Measurements from ENCODE around the gene PLEKHH2.

- no peak for TF ChIP-seq EZH2 (IDR thresholded peaks at IDR 0.05; ENCODE audit: low read depth, unreplicated experiment)
- no peak for TF ChIP-seq CTCF (conservative IDR thresholded peaks at IDR 0.05; ENCODE audit: low read depth in 2 of 2)
- no peak for TF ChIP-seq POLR2AphosphoS5 (IDR thresholded peaks at IDR 0.05; ENCODE audit: low read depth)
- TF ChIP-seq ZNF331 (CRISPR knock-in tag; IDR thresholded peaks at IDR 0.05; ENCODE audit: low read depth) = no peak
- TF ChIP-seq, protein P1, sequence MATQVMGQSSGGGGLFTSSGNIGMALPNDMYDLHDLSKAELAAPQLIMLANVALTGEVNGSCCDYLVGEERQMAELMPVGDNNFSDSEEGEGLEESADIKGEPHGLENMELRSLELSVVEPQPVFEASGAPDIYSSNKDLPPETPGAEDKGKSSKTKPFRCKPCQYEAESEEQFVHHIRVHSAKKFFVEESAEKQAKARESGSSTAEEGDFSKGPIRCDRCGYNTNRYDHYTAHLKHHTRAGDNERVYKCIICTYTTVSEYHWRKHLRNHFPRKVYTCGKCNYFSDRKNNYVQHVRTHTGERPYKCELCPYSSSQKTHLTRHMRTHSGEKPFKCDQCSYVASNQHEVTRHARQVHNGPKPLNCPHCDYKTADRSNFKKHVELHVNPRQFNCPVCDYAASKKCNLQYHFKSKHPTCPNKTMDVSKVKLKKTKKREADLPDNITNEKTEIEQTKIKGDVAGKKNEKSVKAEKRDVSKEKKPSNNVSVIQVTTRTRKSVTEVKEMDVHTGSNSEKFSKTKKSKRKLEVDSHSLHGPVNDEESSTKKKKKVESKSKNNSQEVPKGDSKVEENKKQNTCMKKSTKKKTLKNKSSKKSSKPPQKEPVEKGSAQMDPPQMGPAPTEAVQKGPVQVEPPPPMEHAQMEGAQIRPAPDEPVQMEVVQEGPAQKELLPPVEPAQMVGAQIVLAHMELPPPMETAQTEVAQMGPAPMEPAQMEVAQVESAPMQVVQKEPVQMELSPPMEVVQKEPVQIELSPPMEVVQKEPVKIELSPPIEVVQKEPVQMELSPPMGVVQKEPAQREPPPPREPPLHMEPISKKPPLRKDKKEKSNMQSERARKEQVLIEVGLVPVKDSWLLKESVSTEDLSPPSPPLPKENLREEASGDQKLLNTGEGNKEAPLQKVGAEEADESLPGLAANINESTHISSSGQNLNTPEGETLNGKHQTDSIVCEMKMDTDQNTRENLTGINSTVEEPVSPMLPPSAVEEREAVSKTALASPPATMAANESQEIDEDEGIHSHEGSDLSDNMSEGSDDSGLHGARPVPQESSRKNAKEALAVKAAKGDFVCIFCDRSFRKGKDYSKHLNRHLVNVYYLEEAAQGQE (IDR thresholded peaks at IDR 0.05; ENCODE audit: unreplicated experiment) = no peak
These were observed 92.6 kb downstream of the PLEKHH2 start for GRCh38 chr2:43729491-43730174.
